Measurements from ENCODE around the gene CLSTN3. TPM values are rescaled to one million over a fixed set of nuclear protein-coding genes. Genes with fewer than 3 reads are reported as not detected.

Gene CLSTN3
- total RNA-seq, 2 donors from 2014 or later, result 8.3 to 13.1 TPM

- intact Hi-C loops (cut with DNase I, micrococcal nuclease), result no loop called here
- ATAC-seq, result peak; percentile 85
Measured at GRCh38 chr12:7142056-7142644, 12.0 kb downstream of the CLSTN3 start.

GRCh38 chr12:7142809-7143465 is 12.8 kb downstream of the CLSTN3 start:
- DNase-seq (no peak), ATAC-seq (no peak)

More at GRCh38 chr12:7142056-7142644, 12.0 kb downstream of the CLSTN3 start:
- DNase-seq, result peak in 1 of 2 donors; percentile 61

DNA sequence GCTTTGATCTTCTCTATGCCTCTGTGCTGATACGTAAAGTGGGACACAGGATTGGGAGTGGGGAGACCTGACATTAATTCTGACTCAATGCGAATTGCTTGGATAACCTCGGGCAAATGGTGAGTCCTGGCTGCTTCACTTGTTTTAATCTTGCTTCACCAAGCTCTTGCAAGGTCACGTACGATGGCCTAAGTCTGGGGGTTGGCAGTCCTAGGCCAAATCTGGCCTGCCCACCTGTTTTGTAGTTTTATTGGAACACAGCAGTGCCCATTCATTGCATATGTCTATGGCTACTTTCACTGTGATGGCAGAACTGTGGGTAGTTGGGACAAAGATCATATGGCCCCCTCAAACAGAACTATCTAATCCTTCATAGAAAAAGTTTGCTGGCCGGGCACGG is 13.4 kb downstream of the CLSTN3 start:
- DNase-seq (peak in 1 of 2 donors; percentile 5), ATAC-seq (no peak)
- intact Hi-C loops (cut with DNase I, micrococcal nuclease), result no loop called here

More at GRCh38 chr12:7142809-7143465, 12.8 kb downstream of the CLSTN3 start:
- intact Hi-C loops (cut with DNase I, micrococcal nuclease), result no loop called here

DNA sequence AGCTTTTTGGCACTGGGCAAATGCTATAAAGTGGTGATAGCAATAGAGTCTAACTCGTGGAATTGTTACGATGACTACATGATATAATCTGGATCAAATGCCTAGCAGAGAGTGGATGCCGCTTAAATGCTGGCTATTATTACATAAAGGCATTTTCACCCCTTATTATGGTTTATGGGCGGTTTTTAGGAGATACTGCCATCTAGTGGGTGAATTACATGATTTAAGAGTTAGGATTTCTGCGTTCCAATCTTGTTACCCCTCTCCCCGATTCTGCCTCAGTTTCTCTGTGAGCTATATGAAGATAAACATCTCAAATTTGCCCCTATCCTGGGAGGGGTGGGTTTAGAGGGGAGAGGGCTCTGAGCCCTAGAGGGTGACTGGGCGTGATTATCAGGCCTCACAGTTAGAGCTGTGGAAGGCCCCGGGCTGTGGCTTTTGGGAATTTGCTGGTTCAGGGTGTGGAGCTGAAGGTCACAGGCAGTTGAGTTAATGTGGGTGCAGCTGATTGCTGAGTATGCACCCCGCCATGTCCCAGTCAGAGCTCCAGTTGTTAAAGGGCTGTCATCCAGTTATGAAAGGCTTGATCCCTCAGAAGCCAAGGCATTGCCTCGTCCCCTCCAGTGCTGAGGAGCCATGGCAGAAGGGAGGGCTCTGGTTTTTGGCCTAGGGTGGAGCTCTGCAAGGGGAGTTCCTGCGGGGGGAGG is 14.4 kb downstream of the CLSTN3 start:
- intact Hi-C loops (cut with DNase I, micrococcal nuclease), result no loop called here
- peak in 1 of 2 donors; percentile 11 for DNase-seq

DNA sequence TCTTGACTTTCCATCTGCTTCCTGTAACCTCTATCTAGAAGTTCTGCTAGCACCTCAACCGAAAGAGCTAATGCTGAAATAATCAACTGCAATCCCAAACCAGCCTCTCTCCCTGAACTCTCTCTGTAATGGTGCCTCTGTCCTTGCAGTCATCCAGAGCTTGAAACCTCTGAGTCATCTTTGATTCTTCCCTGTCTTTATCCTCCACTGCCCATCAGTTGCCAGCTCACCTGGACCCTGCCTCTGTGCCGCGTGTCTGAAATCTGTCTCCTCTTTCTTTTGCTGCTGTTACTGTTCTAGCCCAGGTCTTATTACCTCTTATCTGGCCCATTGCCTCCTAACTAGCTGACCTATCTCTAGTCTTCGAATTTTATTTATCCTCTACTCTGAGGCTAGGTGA is 15.5 kb downstream of the CLSTN3 start:
- intact Hi-C loops (cut with DNase I, micrococcal nuclease), result no loop called here
- ATAC-seq (no peak), DNase-seq (no peak)

More for the DNA sequence above, 14.4 kb downstream of the CLSTN3 start:
- peak; percentile 26 for ATAC-seq

GRCh38 chr12:7146228-7146627 is 16.1 kb downstream of the CLSTN3 start:
- DNase-seq, result no peak

GRCh38 chr12:7146906-7147305 is 16.7 kb downstream of the CLSTN3 start:
- no peak for DNase-seq
- intact Hi-C loops (cut with DNase I, micrococcal nuclease), result no loop called here
- no peak for ATAC-seq

More at GRCh38 chr12:7146228-7146627, 16.1 kb downstream of the CLSTN3 start:
- ATAC-seq, result no peak
- intact Hi-C loops (cut with DNase I, micrococcal nuclease), result no loop called here

GRCh38 chr12:7150356-7150755 is 20.2 kb downstream of the CLSTN3 start:
- DNase-seq (no peak), ATAC-seq (no peak)
- intact Hi-C loops (cut with DNase I, micrococcal nuclease), result no loop called here

DNA sequence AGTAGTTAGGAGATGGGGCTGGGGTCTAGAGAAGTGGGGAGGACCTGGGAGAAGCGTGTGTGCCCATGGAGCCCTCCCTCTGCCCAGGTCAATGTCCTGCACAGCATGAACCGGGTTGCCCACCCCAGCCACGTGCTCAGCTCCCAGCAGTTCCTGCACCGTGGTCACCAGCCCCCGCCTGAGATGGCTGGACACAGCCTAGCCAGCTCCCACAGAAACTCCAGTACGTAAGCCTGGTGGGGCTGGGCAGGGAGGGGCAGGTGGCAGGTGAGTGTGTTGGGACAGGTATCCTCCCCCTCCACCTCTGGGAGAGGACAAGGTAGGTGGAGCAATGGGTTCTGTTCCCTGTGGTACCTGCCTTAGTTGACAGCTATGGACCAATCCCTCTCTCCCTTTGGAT is 20.7 kb downstream of the CLSTN3 start:
- DNase-seq, result no peak
- no peak for ATAC-seq

DNA sequence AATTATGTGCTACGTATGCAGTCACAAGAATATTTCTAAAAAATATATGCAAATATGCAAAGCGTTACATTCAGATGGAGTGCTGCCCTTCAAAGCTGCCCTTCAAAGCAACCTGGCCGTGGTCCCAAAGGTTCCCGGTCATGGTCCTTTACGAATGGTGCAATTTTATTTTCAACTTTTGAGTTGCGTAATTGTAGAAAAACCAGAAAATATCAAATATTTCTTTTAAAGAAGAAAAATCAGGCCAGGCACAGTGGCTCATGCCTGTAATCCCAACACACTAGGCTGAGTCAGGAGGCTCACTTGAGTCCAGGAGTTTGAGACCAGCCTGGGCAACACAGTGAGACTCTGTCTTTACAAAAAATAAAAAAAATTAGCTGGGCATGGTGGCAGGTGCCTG is 21.4 kb downstream of the CLSTN3 start:
- DNase-seq (no peak), ATAC-seq (no peak)
- intact Hi-C loops (cut with DNase I, micrococcal nuclease), result no loop called here

More for the DNA sequence above, 20.7 kb downstream of the CLSTN3 start:
- intact Hi-C loops (cut with DNase I, micrococcal nuclease), result no loop called here

GRCh38 chr12:7152818-7153217 is 22.6 kb downstream of the CLSTN3 start:
- ATAC-seq (no peak), DNase-seq (no peak)
- intact Hi-C loops (cut with DNase I, micrococcal nuclease), result no loop called here

DNA sequence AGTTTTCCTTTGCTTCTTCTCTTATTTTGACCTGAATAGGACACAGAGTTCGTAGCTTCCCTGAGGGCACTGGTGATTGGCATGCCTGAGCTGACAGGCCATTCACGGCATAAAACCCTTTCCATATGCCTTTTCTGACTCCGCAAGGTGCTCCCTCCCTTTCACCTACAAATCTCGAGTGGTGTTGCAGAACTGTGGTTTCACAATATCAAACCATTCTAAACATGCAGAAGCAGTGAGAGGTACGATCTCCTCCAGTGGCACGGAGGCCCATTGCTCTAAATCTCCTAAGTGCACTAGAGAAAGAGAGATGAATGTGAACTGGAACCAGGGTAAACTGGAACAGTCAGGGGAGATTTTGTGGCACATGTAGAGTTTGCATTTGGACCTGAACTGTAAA is 23.9 kb downstream of the CLSTN3 start:
- DNase-seq, result no peak
- intact Hi-C loops (cut with DNase I, micrococcal nuclease), result no loop called here
- ATAC-seq, result no peak

GRCh38 chr12:7154901-7155470 is 24.8 kb downstream of the CLSTN3 start:
- intact Hi-C loops (cut with DNase I, micrococcal nuclease), result no loop called here
- ATAC-seq, result no peak
- no peak for DNase-seq

GRCh38 chr12:7155471-7156034 is 25.4 kb downstream of the CLSTN3 start:
- no peak for DNase-seq
- intact Hi-C loops (cut with DNase I, micrococcal nuclease), result no loop called here
- ATAC-seq, result no peak

- DNase-seq (no peak), ATAC-seq (no peak)
- intact Hi-C loops (cut with DNase I, micrococcal nuclease), result no loop called here
Measured at GRCh38 chr12:7156259-7157197, 26.4 kb downstream of the CLSTN3 start.

DNA sequence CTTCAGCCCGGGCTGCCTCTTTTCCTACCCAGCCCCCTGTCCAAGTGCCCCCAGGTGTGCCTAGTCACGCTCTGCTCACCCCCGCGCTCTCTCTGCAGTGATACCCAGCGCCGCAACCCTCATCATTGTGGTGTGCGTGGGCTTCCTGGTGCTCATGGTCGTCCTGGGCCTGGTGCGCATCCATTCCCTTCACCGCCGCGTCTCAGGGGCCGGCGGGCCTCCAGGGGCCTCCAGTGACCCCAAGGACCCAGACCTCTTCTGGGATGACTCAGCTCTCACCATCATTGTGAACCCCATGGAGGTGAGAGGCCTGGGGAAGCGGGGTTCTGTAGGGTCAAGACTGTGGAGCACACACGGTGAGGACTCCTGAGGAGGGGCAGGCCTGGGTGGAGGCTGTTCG is 27.2 kb downstream of the CLSTN3 start:
- ATAC-seq, result no peak
- intact Hi-C loops (cut with DNase I, micrococcal nuclease), result no loop called here
- no peak for DNase-seq

DNA sequence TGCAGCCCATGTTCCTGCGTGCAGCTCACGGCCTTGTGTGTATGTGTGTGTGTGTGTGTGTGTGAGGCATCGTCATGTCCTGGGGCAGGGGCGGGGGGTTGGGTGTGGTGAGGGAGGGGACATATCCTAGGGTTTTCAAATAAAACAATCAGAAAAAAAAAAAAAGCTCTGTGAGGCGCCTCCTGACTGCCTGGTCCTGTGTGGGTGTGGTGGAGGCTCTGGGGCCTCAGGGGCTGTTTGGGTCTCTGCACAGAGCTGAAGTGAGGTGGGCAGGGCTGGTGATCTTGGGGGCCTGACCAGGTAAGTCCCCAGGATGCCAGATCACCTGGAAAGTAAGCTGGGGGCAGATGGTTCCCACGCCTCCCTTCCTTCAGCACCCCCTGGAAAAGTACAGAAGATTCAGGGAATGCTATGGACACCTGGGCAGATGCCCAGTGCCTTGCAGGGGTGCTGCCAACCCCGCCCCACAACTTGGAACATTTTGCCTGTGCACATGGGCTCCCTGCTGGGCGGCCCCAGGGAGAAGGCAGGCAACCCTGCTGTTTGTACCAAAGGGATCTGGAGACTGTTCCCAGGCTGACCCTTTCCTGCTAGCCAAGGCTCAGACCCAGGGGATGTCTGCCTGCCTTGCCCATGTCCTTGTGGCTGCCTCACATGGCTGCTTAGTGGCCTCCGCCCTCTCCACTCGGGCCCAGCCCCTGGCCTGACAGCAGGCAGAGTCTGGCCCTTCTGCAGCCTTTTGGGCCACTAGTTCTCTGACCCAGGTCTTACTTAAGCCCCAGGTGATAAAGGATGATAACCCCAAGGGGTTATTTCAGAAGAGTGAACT is 28.8 kb downstream of the CLSTN3 start:
- DNase-seq (no peak), ATAC-seq (no peak)
- intact Hi-C loops (cut with DNase I, micrococcal nuclease), result no loop called here

GRCh38 chr12:7160183-7160582 is 30.0 kb downstream of the CLSTN3 start:
- no peak for ATAC-seq
- DNase-seq, result no peak
- intact Hi-C loops (cut with DNase I, micrococcal nuclease), result no loop called here

Measured in left colon (tissue), 2 donors.